GM23248 (cell line): Measurements from ENCODE around the gene GP2.

Experiments used
- EZH2 ChIP-seq: fragments of 200-600 bp; sonication (generic); IDR thresholded peaks from 2 replicates; pipeline ENCODE4 v1.6.1; 2018; ENCODE audit warnings: antibody characterized with exemption, mild to moderate bottlenecking; ENCODE audit not compliant: insufficient read depth, poor library complexity, severe bottlenecking
- EZH2phosphoT487 ChIP-seq: fragments of 200-600 bp; sonication (generic); IDR thresholded peaks from 2 replicates; pipeline ENCODE4 v1.6.1; 2018; ENCODE audit warnings: antibody characterized with exemption, moderate library complexity, mild to moderate bottlenecking, low read depth; ENCODE audit not compliant: insufficient read depth

- TF ChIP-seq EZH2phosphoT487 (no peak), EZH2 (no peak)
These were observed 17.3 kb upstream of the GP2 start for GRCh38 chr16:20344611-20345010.
